Articular chondrocyte of knee joint (primary cell): ENCODE measurements around the gene APOA1. TPM values are rescaled to one million over a fixed set of nuclear protein-coding genes. Genes with fewer than 3 reads are reported as not detected.

Experiments
- total RNA-seq: library from RNA; depleted of rRNA; stranded (reverse); fragments of >200 nt; gene quantifications from 2 replicates; pipeline ENCODE4 v1.2.3, GENCODE V29; 2012

Gene APOA1
- not detected in 2 replicates for total RNA-seq

GRCh38 chr11:116837231-116838091 is at the start of gene APOA1:
Gene APOA1, minus strand, starts transcription at chr11:116837622. Its CDS starts 235 bp downstream, at chr11:116837387.

GRCh38 chr11:116829525-116830183 is 7.8 kb downstream of the APOA1 start, which contains the start of gene APOC3:
Gene APOC3, plus strand, starts transcription at chr11:116829907. Its CDS starts 676 bp downstream, at chr11:116830583.

GRCh38 chr11:116823031-116823843 is 14.2 kb downstream of the APOA1 start, which contains the start of gene APOA4:
Gene APOA4, minus strand, starts transcription at chr11:116823304. Its CDS starts 113 bp downstream, at chr11:116823191.

GRCh38 chr11:116791813-116792143 is 45.6 kb downstream of the APOA1 start, which contains the start of gene APOA5:
Gene APOA5, minus strand, starts transcription at chr11:116791879. Its CDS starts 19 bp downstream, at chr11:116791860.

GRCh38 chr11:116787786-116788486 is 49.5 kb downstream of the APOA1 start, which contains the start of gene ZPR1:
Gene ZPR1, minus strand, starts transcription at chr11:116788023. Its CDS starts 33 bp downstream, at chr11:116787990.

Other genes with a start within 250 kb of the APOA1 start
- gene BUD13, start 64.6 kb downstream of the APOA1 start, total RNA-seq = 12.3 and 17.2 TPM in 2 replicates
- 33.1 and 34.7 TPM in 2 replicates for gene ZPR1, start 49.6 kb downstream of the APOA1 start, total RNA-seq
- not detected in 2 replicates for gene APOA5, start 45.7 kb downstream of the APOA1 start, total RNA-seq
- not detected in 2 replicates for gene APOA4, start 14.3 kb downstream of the APOA1 start, total RNA-seq
- gene APOC3, start 7.7 kb downstream of the APOA1 start, total RNA-seq = not detected in 2 replicates